ENCODE data around the gene MEPCE.
A peak's percentile ranks its signal among the peaks of the same experiment; 100 is the strongest.
"Not testable (repeated sequence)": the region's sequence is repeated elsewhere in the genome, so short reads cannot be mapped to it uniquely, and the experiment has no call there.

Gene MEPCE, protein sequence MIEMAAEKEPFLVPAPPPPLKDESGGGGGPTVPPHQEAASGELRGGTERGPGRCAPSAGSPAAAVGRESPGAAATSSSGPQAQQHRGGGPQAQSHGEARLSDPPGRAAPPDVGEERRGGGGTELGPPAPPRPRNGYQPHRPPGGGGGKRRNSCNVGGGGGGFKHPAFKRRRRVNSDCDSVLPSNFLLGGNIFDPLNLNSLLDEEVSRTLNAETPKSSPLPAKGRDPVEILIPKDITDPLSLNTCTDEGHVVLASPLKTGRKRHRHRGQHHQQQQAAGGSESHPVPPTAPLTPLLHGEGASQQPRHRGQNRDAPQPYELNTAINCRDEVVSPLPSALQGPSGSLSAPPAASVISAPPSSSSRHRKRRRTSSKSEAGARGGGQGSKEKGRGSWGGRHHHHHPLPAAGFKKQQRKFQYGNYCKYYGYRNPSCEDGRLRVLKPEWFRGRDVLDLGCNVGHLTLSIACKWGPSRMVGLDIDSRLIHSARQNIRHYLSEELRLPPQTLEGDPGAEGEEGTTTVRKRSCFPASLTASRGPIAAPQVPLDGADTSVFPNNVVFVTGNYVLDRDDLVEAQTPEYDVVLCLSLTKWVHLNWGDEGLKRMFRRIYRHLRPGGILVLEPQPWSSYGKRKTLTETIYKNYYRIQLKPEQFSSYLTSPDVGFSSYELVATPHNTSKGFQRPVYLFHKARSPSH

DNA sequence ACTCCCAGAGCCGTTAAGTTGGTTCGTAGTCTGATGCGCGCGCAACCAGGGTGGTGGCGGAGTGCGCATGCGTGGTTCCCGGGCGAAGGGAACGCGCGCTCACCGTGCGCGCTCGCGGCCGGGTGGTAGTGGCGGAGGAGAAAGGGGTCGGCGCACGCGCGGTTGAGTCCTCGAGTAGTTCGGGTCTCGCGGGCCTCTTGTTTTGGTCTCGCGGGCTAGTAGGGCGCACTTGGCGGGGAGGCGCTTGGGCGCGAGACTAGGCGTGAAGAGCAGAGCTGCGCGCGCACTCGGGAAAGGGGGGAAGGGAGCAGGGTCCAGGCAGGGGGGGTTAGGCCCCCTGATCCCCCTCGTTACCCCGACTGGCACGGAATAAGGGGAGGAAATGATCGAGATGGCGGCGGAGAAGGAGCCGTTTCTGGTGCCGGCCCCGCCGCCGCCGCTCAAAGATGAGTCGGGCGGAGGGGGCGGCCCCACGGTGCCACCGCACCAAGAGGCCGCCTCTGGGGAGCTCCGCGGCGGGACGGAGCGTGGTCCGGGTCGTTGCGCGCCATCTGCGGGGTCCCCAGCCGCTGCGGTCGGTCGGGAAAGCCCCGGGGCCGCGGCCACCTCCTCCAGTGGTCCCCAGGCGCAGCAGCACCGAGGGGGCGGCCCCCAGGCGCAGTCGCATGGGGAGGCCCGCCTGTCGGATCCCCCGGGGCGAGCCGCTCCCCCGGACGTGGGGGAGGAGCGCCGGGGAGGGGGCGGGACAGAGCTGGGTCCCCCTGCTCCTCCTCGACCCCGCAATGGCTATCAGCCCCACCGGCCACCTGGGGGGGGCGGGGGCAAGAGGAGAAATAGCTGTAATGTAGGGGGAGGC lies at the start of gene MEPCE:
TSS of gene MEPCE (plus strand) at position 195 of the 856 bp plus-strand sequence. CDS start at position 383, 188 bp downstream.
- Mint-ChIP-seq H3K27ac (peak within 1 kb of the TSS; percentile 100), H3K4me3 (peak within 1 kb of the TSS; percentile 95), H3K9me3 (no peaks in the 10 kb centered on the region), H3K4me1 (peaks cover 66% of the 10 kb centered on the region), H3K36me3 (peaks cover 71% of the 10 kb centered on the region)
- DNase-seq (ENCODE audit: low spot score in 2 of 2) (peak; percentile 97 to 100), ATAC-seq (peak; percentile 61)

DNA sequence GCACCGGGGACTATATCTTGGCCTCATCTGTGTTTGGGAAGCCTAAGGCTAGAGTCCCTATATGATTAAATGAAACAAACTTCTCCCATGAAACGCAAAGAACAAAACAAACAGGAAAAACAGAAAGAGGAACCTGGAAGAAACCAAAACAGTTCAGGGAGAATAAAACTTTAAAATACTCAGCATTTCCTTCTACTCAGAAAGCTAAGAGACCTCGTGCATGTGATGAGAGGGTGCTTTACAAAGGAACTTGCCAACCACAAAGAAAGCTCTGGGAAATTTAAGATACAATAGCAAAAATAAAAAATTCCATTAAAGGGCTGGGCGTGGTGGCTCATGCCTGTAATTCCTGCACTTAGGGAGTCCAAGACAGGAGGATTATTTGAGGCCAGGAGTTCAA lies 49.4 kb upstream of the MEPCE start:
- Mint-ChIP-seq H3K4me3 (no peak overlapping the region), H3K9me3 (no peaks in the 10 kb centered on the region), H3K36me3 (no peaks in the 10 kb centered on the region), H3K4me1 (peaks cover 12% of the 10 kb centered on the region), H3K27ac (no peak overlapping the region)
- DNase-seq (ENCODE audit: low spot score in 2 of 2) = no peak
- ATAC-seq = no peak

DNA sequence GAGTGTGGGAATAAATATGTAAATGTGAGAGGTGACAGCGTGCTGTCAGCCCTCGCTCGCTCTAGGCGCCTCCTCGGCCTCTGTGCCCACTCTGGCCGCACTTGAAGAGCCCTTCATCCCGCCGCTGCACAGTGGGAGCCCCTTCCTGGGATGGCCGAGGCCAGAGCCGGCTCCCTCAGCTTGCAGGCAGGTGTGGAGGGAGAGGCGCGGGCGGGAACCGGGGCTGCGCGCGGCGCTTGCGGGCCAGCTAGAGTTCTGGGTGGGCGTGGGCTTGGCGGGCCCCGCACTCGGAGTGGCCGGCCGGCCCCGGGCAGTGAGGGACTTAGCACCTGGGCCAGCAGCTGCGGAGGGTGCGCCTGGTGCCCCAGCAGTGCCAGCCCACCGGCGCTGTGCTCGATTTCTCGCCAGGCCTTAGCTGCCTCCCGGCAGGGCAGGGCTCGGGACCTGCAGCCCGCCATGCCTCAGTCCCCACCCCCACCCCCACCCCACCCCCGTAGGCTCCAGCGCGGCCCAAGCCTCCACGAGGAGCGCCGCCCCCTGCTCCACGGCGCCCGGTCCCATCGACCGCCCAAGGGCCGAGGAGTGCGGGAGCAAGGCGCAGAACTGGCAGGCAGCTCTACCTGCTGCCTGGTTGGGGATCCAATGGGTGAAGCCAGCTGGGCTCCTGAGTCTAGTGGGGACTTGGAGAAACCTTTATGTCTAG lies 47.9 kb upstream of the MEPCE start:
- H3K4me1 Mint-ChIP-seq = peaks cover 11% of the 10 kb centered on the region
- not testable (repeated sequence) for H3K36me3 Mint-ChIP-seq; ATAC-seq; DNase-seq (ENCODE audit: low spot score in 2 of 2); H3K4me3 Mint-ChIP-seq; H3K9me3 Mint-ChIP-seq; H3K27ac Mint-ChIP-seq

DNA sequence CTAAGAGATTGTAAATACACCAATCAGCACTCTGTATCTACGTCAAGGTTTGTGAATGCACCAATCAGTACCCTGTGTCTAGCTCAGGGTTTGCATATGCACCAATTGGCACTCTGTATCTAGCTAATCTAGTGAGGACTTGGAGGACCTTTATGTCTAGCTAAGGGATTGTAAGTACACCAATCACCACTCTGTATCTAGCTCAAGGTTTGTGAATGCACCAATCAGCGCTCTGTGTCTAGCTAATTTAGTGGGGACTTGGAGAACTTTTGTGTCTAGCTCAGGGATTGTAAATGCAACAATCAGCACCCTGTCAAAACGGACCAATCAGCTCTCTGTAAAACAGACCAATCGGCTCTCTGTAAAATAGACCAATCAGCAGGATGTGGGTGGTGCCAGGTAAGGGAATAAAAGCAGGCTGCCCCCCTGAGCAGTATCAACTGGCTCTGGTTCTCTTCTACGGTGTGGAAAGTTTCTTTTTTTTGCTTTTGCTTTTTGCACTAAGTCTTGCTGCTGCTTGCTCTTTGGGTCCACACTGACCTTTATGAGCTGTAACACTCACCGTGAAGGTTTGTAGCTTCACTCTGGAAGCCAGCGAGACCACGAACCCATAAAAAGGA lies 47.3 kb upstream of the MEPCE start:
- not testable (repeated sequence) for H3K9me3 Mint-ChIP-seq; H3K4me3 Mint-ChIP-seq; H3K36me3 Mint-ChIP-seq; DNase-seq (ENCODE audit: low spot score in 2 of 2); ATAC-seq
- Mint-ChIP-seq H3K27ac (peak overlapping the region; percentile 5), H3K4me1 (peaks cover 11% of the 10 kb centered on the region)

- Mint-ChIP-seq H3K4me3 (no peak overlapping the region), H3K27ac (no peak overlapping the region), H3K36me3 (no peaks in the 10 kb centered on the region), H3K4me1 (peaks cover 11% of the 10 kb centered on the region), H3K9me3 (no peaks in the 10 kb centered on the region)
- DNase-seq (ENCODE audit: low spot score in 2 of 2) = no peak
- no peak for ATAC-seq
Observed at GRCh38 chr7:100384628-100385294, 44.9 kb upstream of the MEPCE start.

GRCh38 chr7:100386940-100387339 lies 42.7 kb upstream of the MEPCE start:
- Mint-ChIP-seq H3K36me3 (no peaks in the 10 kb centered on the region), H3K4me1 (peaks cover 11% of the 10 kb centered on the region), H3K27ac (no peak overlapping the region), H3K4me3 (no peak overlapping the region), H3K9me3 (no peaks in the 10 kb centered on the region)
- DNase-seq (ENCODE audit: low spot score in 2 of 2) (no peak), ATAC-seq (no peak)

GRCh38 chr7:100387695-100388094 lies 41.9 kb upstream of the MEPCE start:
- H3K27ac Mint-ChIP-seq = no peak overlapping the region
- H3K4me1 Mint-ChIP-seq = peaks cover 6% of the 10 kb centered on the region
- H3K9me3 Mint-ChIP-seq = no peaks in the 10 kb centered on the region
- no peak for ATAC-seq
- no peak for DNase-seq (ENCODE audit: low spot score in 2 of 2)
- no peak overlapping the region for H3K4me3 Mint-ChIP-seq
- H3K36me3 Mint-ChIP-seq = no peaks in the 10 kb centered on the region

DNA sequence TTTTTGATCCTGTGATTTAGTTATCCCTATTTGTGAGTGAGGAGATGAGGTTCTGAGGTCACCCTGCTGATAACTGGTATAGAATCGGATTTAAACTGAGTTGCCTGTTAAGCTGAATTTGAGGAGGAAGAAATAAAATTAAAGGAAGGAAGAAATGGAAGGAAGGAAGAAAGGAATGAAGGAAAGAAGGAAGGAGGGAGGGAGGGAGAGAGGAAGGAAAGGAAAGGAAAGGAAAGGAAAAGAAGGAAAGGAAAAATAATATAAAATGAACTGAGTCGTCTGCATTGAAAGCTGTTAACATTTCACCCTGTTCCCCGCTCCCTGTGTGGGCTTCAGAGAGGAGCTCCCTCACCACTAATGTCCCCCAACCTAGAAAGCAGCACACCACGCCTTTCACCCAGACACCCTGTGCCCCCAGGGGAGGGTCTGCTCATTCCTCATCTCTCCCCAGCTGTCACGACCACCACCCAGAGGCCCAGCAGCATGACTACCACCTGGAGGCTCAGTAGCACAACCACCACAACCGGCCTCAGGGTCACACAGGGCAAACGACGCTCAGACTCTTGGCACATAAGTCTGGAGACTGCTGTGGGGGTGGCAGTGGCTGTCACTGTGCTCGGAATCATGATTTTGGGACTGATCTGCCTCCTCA lies 40.1 kb upstream of the MEPCE start:
- H3K4me1 Mint-ChIP-seq = no peaks in the 10 kb centered on the region
- H3K9me3 Mint-ChIP-seq = no peaks in the 10 kb centered on the region
- H3K27ac Mint-ChIP-seq = no peak overlapping the region
- DNase-seq (ENCODE audit: low spot score in 2 of 2) = no peak
- no peak for ATAC-seq
- H3K4me3 Mint-ChIP-seq = no peak overlapping the region
- no peaks in the 10 kb centered on the region for H3K36me3 Mint-ChIP-seq

DNA sequence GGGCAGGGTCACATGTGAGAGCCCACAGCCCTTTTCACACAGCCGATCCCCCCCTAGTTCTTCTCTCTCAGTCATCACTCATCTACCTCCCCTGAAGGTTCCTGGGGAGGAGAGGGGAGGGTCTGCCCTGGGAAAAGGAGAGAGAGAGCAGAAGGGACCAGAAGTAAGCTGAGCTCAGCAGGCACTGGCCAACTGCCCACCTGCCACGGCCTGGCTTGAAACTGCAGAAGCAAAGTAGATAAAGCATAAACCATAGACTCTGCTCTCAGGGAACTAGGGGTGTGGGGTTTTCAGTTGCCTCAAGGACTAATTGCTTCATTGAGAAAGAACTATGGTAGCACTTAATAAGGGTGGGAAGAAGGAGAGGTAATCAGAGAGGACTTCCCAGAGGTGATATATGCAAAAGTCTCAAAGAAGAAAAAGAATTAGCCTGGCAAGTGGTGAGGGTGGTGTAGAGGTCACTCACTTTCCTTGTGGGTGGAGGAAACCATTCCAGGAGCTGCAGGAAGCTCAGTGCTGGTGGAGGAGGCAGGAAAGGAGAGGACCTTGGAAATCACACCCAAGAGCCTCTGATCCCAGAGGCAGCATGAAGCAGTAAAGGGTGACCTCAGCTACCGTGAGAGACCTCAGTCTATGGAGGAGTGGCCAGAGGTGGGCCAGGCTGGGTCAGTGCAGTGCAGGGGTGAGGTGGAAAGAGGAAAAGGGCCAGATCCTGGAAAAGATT lies 39.2 kb upstream of the MEPCE start:
- H3K4me1 Mint-ChIP-seq = no peaks in the 10 kb centered on the region
- H3K36me3 Mint-ChIP-seq = no peaks in the 10 kb centered on the region
- H3K4me3 Mint-ChIP-seq = no peak overlapping the region
- no peak overlapping the region for H3K27ac Mint-ChIP-seq
- no peaks in the 10 kb centered on the region for H3K9me3 Mint-ChIP-seq
- DNase-seq (ENCODE audit: low spot score in 2 of 2) (no peak), ATAC-seq (no peak)

DNA sequence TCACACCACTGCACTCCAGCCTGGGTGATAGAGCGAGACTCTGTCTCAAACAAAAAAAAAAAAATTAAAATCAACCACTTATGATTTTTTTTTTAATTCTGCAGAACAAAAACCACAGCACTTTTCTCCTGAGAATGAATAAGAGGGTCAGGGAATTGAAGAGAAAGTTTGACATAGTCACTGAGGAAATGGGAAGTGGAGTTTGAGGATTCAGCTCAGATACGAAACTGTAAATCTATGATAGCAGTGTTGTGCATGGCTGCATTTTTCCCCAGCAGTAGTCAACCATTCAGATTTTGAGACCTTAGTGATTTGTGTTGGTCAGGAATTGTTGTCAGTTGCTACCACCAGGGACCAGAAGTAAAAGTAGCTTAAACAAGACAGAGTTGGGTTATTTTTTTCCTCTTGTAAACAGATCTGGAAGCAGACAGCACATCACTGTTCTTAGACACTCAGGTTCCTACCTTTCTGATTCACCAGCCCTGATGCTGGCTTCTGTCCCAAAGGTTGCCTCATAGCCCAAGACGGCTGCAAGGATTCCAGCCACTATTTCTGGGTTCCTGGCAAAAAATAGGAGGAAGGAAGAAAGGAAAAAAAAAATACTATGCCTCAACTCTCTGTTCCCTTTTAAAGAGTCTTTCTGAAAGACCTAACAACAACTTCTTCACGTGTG lies 36.3 kb upstream of the MEPCE start:
- no peak for DNase-seq (ENCODE audit: low spot score in 2 of 2)
- no peak for ATAC-seq

GRCh38 chr7:100394077-100394476 lies 35.6 kb upstream of the MEPCE start:
- no peak overlapping the region for H3K27ac Mint-ChIP-seq
- ATAC-seq (no peak), DNase-seq (ENCODE audit: low spot score in 2 of 2) (no peak)
- H3K9me3 Mint-ChIP-seq = no peaks in the 10 kb centered on the region
- peaks cover 22% of the 10 kb centered on the region for H3K4me1 Mint-ChIP-seq
- H3K4me3 Mint-ChIP-seq = no peak overlapping the region
- peaks cover 11% of the 10 kb centered on the region for H3K36me3 Mint-ChIP-seq

More for the DNA sequence above, 36.3 kb upstream of the MEPCE start:
- Mint-ChIP-seq H3K4me3 (no peak overlapping the region), H3K27ac (no peak overlapping the region), H3K4me1 (peaks cover 18% of the 10 kb centered on the region), H3K9me3 (no peaks in the 10 kb centered on the region), H3K36me3 (peaks cover 8% of the 10 kb centered on the region)

DNA sequence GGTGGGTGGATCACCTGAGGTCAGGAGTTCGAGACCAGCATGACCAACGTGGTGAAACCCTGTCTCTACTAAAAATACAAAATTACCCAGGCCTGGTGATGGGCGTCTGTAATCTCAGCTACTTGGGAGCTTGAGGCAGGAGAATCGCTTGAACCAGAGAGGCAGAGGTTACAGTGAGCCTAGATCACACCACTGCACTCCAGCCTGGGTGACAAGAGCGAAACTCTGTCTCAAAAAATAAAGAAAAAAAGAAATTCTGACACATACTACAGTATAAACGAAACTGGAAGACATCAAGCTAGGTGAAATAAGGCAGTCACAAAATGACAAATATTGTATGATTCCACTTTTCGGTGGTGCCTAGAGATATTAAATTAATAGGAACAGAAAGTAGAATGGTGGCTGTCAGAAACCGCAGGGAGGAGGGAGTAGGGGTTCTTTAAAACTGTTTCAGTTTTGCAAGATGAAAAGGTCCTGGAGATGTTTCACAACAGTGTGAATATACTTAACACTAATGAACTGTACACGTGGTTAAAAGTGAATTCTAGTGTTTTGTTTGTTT lies 33.1 kb upstream of the MEPCE start:
- Mint-ChIP-seq H3K9me3 (no peaks in the 10 kb centered on the region), H3K27ac (peak overlapping the region; percentile 80), H3K36me3 (peaks cover 11% of the 10 kb centered on the region), H3K4me3 (peak overlapping the region; percentile 28), H3K4me1 (peaks cover 22% of the 10 kb centered on the region)
- peak in 1 of 2 donors; percentile 67 for DNase-seq (ENCODE audit: low spot score in 2 of 2)
- ATAC-seq = peak; percentile 98
